H9 (cell line): ENCODE measurements around the gene DHCR24. TPM values are rescaled to one million over a fixed set of nuclear protein-coding genes. Genes with fewer than 3 reads are reported as not detected.

Source experiments
- DNase-seq: peaks from one replicate; pipeline ENCODE4 v3.0.0-alpha.2; 2017
- H2AFZ ChIP-seq: one replicate; pipeline ENCODE4 v1.6.1; 2013; ENCODE audit warnings: mild to moderate bottlenecking, low read length, control low read depth, moderate library complexity
- H2AK5ac ChIP-seq: 2 replicates; pipeline ENCODE4 v1.6.1; 2013; ENCODE audit warnings: low read length, control low read depth, mixed read lengths; ENCODE audit not compliant: insufficient read length
- H2BK120ac ChIP-seq: one replicate; pipeline ENCODE4 v1.6.1; 2013; ENCODE audit warnings: low read depth, mild to moderate bottlenecking, low read length, control low read depth, inconsistent platforms; ENCODE audit not compliant: poor library complexity, severe bottlenecking
- H2BK12ac ChIP-seq: 2 replicates; pipeline ENCODE4 v1.6.1; 2013; ENCODE audit warnings: low read length, control low read depth, mixed read lengths, low read depth; ENCODE audit not compliant: insufficient read length
- H2BK15ac ChIP-seq: 2 replicates; pipeline ENCODE4 v1.6.1; 2013; ENCODE audit warnings: low read depth, low read length, control low read depth
- H2BK20ac ChIP-seq: one replicate; pipeline ENCODE4 v1.6.1; 2013; ENCODE audit warnings: low read depth, mild to moderate bottlenecking, low read length, control low read depth, inconsistent platforms; ENCODE audit not compliant: poor library complexity, severe bottlenecking
- H2BK5ac ChIP-seq: 2 replicates; pipeline ENCODE4 v1.6.1; 2013; ENCODE audit warnings: low read length, control low read depth, mixed read lengths; ENCODE audit not compliant: insufficient read length
- H3K14ac ChIP-seq: 2 replicates; pipeline ENCODE4 v1.6.1; 2013; ENCODE audit warnings: low read length, control low read depth; ENCODE audit not compliant: insufficient read depth
- H3K18ac ChIP-seq: 2 replicates; pipeline ENCODE4 v1.6.1; 2013; ENCODE audit warnings: low read depth, mild to moderate bottlenecking, mixed read lengths, low read length, control low read depth; ENCODE audit not compliant: insufficient read length
- H3K23ac ChIP-seq: 2 replicates; pipeline ENCODE4 v1.6.1; 2013; ENCODE audit warnings: low read length, control low read depth, mixed read lengths, low read depth; ENCODE audit not compliant: insufficient read length
- H3K23me2 ChIP-seq: 2 replicates; pipeline ENCODE4 v1.6.1; 2013; ENCODE audit warnings: low read depth, mild to moderate bottlenecking, mixed read lengths, low read length, control low read depth; ENCODE audit not compliant: insufficient read length, poor library complexity, severe bottlenecking
- H3K27ac ChIP-seq: 2 replicates; pipeline ENCODE4 v1.5.1; 2013; ENCODE audit warnings: low read length, control low read depth, mixed read lengths, low read depth; ENCODE audit not compliant: insufficient read length
- H3K27me3 ChIP-seq: 2 replicates; pipeline ENCODE4 v1.6.1; 2013; ENCODE audit warnings: low read length, control low read depth, inconsistent platforms; ENCODE audit not compliant: insufficient read depth
- H3K4ac ChIP-seq: 2 replicates; pipeline ENCODE4 v1.6.1; 2013; ENCODE audit warnings: low read depth, mild to moderate bottlenecking, control low read depth, inconsistent platforms, low read length, moderate library complexity
- H3K4me1 ChIP-seq: 2 replicates; pipeline ENCODE4 v1.6.1; 2013; ENCODE audit warnings: low read length, control low read depth, inconsistent platforms; ENCODE audit not compliant: insufficient read depth
- H3K4me2 ChIP-seq: 2 replicates; pipeline ENCODE4 v1.6.1; 2013; ENCODE audit warnings: low read length, control low read depth, mixed read lengths; ENCODE audit not compliant: insufficient read length, insufficient read depth
- H3K56ac ChIP-seq: 2 replicates; pipeline ENCODE4 v1.6.1; 2013; ENCODE audit warnings: low read depth, mild to moderate bottlenecking, mixed read lengths, low read length, control low read depth; ENCODE audit not compliant: insufficient read length
- H3K79me1 ChIP-seq: 2 replicates; pipeline ENCODE4 v1.6.1; 2013; ENCODE audit warnings: low read depth, mild to moderate bottlenecking, moderate library complexity, low read length, control low read depth, inconsistent platforms; ENCODE audit not compliant: insufficient read depth, poor library complexity, severe bottlenecking
- H3K79me2 ChIP-seq: 2 replicates; pipeline ENCODE4 v1.6.1; 2013; ENCODE audit warnings: low read length, control low read depth, inconsistent platforms; ENCODE audit not compliant: insufficient read depth
- H3K9ac ChIP-seq: 2 replicates; pipeline ENCODE4 v1.6.1; 2013; ENCODE audit warnings: low read length, control low read depth, mixed read lengths; ENCODE audit not compliant: insufficient read length; ENCODE audit errors: extremely low read depth
- H3K9me3 ChIP-seq: one replicate; pipeline ENCODE4 v1.6.1; 2013; ENCODE audit warnings: low read depth, low read length, inconsistent platforms; ENCODE audit not compliant: control insufficient read depth
- H3T11ph ChIP-seq: one replicate; pipeline ENCODE4 v1.6.1; 2013; ENCODE audit warnings: mild to moderate bottlenecking, low read length, control low read depth, inconsistent platforms
- H4K20me1 ChIP-seq: one replicate; pipeline ENCODE4 v1.6.1; 2013; ENCODE audit not compliant: control insufficient read depth, insufficient read length, insufficient read depth
- H4K5ac ChIP-seq: 2 replicates; pipeline ENCODE4 v1.6.1; 2013; ENCODE audit warnings: low read depth, mild to moderate bottlenecking, mixed read lengths, low read length, control low read depth; ENCODE audit not compliant: insufficient read length
- H4K8ac ChIP-seq: replicated peaks from 2 replicates; pipeline ENCODE4 v1.6.1; 2013; ENCODE audit warnings: low read length, control low read depth, mixed read lengths, low read depth; ENCODE audit not compliant: insufficient read length
- H4K91ac ChIP-seq: 2 replicates; pipeline ENCODE4 v1.6.1; 2013; ENCODE audit warnings: low read depth, mild to moderate bottlenecking, moderate library complexity, mixed read lengths, low read length, control low read depth; ENCODE audit not compliant: insufficient read length
- H3K27ac Mint-ChIP-seq, 3 experiments: 2 replicates in 2 of 3; 3 replicates in 1 of 3; pipeline ENCODE4 v1.8.0; 2020 to 2021; ENCODE audit warnings: mixed read lengths in 3 of 3, mild to moderate bottlenecking in 1 of 3, moderate library complexity in 1 of 3
- H3K27me3 Mint-ChIP-seq: 2 replicates; pipeline ENCODE4 v1.8.0; 2021; ENCODE audit warnings: low read depth, mild to moderate bottlenecking, moderate library complexity, mixed read lengths
- H3K36me3 Mint-ChIP-seq, 3 experiments: 2 replicates in 2 of 3; 3 replicates in 1 of 3; pipeline ENCODE4 v1.8.0; 2020 to 2021; ENCODE audit warnings: low read depth in 3 of 3, mixed read lengths in 3 of 3; ENCODE audit not compliant: insufficient read depth in 1 of 3
- H3K4me1 Mint-ChIP-seq, 2 experiments: 2 replicates each; pipeline ENCODE4 v1.8.0; 2020; ENCODE audit warnings: mixed read lengths in 2 of 2
- H3K4me3 Mint-ChIP-seq, 2 experiments: 2 replicates in 1 of 2; 3 replicates in 1 of 2; pipeline ENCODE4 v1.8.0; 2020 to 2021; ENCODE audit warnings: mild to moderate bottlenecking in 2 of 2, mixed read lengths in 2 of 2, moderate library complexity in 1 of 2
- H3K9me3 Mint-ChIP-seq, 2 experiments: 2 replicates in 1 of 2; 3 replicates in 1 of 2; pipeline ENCODE4 v1.8.0; 2020; ENCODE audit warnings: mild to moderate bottlenecking in 2 of 2, mixed read lengths in 2 of 2, moderate library complexity in 1 of 2
- WGBS: extraction: QIAGEN DNeasy Blood & Tissue Kit; methylation state at CpG from one replicate; pipeline ENCODE4 v1.1.7; 2013; ENCODE audit warnings: missing lambda C conversion rate, low lambda C conversion rate, mixed read lengths; ENCODE audit not compliant: insufficient read length; ENCODE audit errors: extremely low coverage; 5-methylcytosine and 5-hydroxymethylcytosine counted together
- total RNA-seq: library from RNA; stranded (reverse); gene quantifications from 2 replicates; pipeline ENCODE4 v1.2.1, GENCODE V29; 2021
- TF ChIP-seq, protein P1 (sequence below): fragments of 200-600 bp; sonication (generic); conservative IDR thresholded peaks from 3 replicates; pipeline ENCODE4 v1.8.0; 2021; ENCODE audit warnings: antibody characterized with exemption, mild to moderate bottlenecking

DHCR24 gene
- total RNA-seq, 1 experiment from 2014 or later = 318 TPM

DNA sequence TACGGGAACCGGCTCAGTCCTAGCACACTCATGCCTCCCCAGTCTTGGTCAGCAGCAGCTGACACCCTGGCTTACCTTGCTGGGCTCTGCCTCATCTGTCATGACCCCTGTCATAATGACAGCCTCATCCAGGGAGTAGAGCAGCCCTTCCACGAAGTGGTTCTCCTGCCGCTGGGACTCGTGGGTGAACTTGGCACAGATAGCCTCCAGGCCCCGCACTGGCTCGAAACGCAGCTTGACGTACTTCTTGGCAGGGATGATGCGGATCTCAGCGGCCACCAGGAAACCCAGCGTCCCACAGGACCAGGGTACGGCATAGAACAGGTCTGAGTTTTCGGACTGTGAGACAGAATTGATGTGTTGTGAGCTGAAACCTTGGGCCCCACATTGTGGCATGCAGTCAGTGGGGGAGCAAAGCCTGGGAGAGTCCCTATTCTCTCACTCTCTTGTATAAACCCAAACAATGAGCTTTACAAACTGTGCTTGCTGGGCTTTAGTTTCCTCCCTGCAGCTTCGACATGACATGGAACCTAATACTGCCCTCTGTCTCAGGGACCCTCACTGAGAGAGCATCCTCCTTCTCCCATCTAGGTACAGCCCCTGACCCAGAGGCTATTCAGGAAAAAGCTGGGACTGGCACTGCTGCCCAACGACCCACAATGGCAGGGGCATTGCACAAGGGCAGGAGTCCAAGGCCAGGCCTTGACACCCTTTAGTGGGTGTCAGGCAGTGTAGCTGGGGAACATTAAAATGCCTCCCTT, 15.5 kb downstream of the DHCR24 start:
- Histone ChIP-seq H2BK12ac (no peak overlapping the region), H3K4me1 (no peaks in the 10 kb centered on the region), H4K8ac (no peak overlapping the region), H3K14ac (no peak overlapping the region), H3K56ac (no peak overlapping the region), H3K27me3 (no peaks in the 10 kb centered on the region), H2BK120ac (no peak overlapping the region), H3K27ac (no peak overlapping the region), H4K20me1 (no peaks in the 10 kb centered on the region), H3K9me3 (no peaks in the 10 kb centered on the region), H3T11ph (no peak overlapping the region), H2AFZ (no peak overlapping the region), H2AK5ac (no peak overlapping the region), H2BK5ac (no peak overlapping the region), H3K4ac (no peak overlapping the region), H4K91ac (no peak overlapping the region), H3K18ac (no peak overlapping the region), H3K79me1 (no peaks in the 10 kb centered on the region), H3K9ac (no peak overlapping the region), H3K23me2 (no peaks in the 10 kb centered on the region), H3K4me2 (no peak overlapping the region), H3K79me2 (peaks cover 5% of the 10 kb centered on the region; the same call in 1 of the 2 replicates), H2BK15ac (no peak overlapping the region), H3K23ac (no peak overlapping the region), H2BK20ac (no peak overlapping the region), H4K5ac (no peak overlapping the region)
- TF ChIP-seq, protein P1, sequence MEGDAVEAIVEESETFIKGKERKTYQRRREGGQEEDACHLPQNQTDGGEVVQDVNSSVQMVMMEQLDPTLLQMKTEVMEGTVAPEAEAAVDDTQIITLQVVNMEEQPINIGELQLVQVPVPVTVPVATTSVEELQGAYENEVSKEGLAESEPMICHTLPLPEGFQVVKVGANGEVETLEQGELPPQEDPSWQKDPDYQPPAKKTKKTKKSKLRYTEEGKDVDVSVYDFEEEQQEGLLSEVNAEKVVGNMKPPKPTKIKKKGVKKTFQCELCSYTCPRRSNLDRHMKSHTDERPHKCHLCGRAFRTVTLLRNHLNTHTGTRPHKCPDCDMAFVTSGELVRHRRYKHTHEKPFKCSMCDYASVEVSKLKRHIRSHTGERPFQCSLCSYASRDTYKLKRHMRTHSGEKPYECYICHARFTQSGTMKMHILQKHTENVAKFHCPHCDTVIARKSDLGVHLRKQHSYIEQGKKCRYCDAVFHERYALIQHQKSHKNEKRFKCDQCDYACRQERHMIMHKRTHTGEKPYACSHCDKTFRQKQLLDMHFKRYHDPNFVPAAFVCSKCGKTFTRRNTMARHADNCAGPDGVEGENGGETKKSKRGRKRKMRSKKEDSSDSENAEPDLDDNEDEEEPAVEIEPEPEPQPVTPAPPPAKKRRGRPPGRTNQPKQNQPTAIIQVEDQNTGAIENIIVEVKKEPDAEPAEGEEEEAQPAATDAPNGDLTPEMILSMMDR = no peak
- H3K4me3 Mint-ChIP-seq = no peak overlapping the region
- peaks cover 47 to 86% (median 82%) of the 10 kb centered on the region in 3 experiments for H3K36me3 Mint-ChIP-seq
- no peaks in the 10 kb centered on the region for H3K9me3 Mint-ChIP-seq
- no peaks in the 10 kb centered on the region for H3K27me3 Mint-ChIP-seq
- no peak for DNase-seq
- H3K27ac Mint-ChIP-seq = no peak overlapping the region
- no peaks in the 10 kb centered on the region; a peak in 1 of 4 replicates for H3K4me1 Mint-ChIP-seq
- WGBS = no CpG with 5 or more reads among the region's 16 CpGs
